Neutrophil (primary cell): ENCODE measurements around the gene CCDC34.

ENCODE experiments used
- H3K27ac ChIP-seq: fragments of 200-600 bp; sonication (generic); 2 replicates; pipeline ENCODE4 v1.5.1; 2016; ENCODE audit warnings: mild to moderate bottlenecking, moderate library complexity
- H3K27me3 ChIP-seq: fragments of 200-600 bp; sonication (generic); 2 replicates; pipeline ENCODE4 v1.6.0; 2016; ENCODE audit warnings: mild to moderate bottlenecking
- H3K36me3 ChIP-seq: fragments of 200-600 bp; sonication (generic); 2 replicates; pipeline ENCODE4 v1.5.1; 2017
- H3K4me1 ChIP-seq, 2 experiments: fragments of 200-600 bp in 1 of 2; sonication (generic) in 1 of 2; 1 replicate in 1 of 2; 2 replicates in 1 of 2; pipeline versions ENCODE4 v1.5.1 to v1.6.1; 2013 to 2016; ENCODE audit warnings: low read depth in 1 of 2, low read length in 1 of 2, mild to moderate bottlenecking in 1 of 2, moderate library complexity in 1 of 2; ENCODE audit not compliant: control insufficient read depth in 1 of 2, insufficient read depth in 1 of 2
- H3K4me3 ChIP-seq, 2 experiments: fragments of 200-600 bp in 1 of 2; sonication (generic) in 1 of 2; 1 replicate in 1 of 2; 2 replicates in 1 of 2; pipeline ENCODE4 v1.5.1; 2013 to 2016; ENCODE audit warnings: low read depth in 1 of 2, low read length in 1 of 2, mild to moderate bottlenecking in 1 of 2, moderate library complexity in 1 of 2
- H3K9me3 ChIP-seq: fragments of 200-600 bp; sonication (generic); 2 replicates; pipeline ENCODE4 v1.5.1; 2016
- TF ChIP-seq, protein P1 (sequence below): fragments of 200-600 bp; sonication (generic); IDR thresholded peaks from 2 replicates; pipeline ENCODE4 v1.5.1; 2016; ENCODE audit warnings: antibody characterized with exemption

Gene CCDC34

DNA sequence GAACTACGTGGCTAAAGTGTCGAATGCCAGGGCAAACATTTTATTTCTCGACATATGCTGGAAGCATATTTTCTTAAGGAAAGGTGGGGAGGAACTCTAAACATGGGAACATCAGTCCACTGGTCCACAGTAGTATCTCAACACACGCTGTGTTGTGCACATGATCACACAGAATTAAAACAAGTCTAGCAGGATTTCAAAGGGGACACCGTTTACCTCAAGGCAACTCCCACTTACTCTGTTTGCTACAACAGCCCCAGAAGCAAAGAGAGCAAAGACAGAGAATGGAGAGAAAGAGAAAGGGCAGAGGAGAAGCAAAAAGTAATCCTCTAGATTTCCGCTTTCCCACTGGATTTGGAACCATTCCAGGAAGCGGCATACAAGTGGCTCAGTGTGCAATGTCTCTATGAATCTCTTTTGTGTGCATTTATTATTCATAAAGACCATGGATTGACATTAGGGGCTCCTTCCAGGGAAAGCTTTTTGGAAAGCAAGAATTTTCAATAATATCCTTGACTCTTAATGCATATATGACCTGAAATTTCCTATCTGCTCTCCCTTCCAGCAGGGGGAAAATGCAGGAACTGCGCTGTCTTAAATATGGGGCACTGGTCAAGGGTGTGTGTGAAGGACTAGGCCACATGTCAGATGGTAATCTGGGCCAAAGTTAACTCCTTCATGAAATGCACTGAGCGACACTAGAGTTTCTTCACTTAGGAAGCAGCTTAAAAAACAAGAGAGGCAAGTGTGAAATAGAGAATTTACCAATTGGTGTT, 34.8 kb upstream of the CCDC34 start:
- no peaks in the 10 kb centered on the region for H3K27me3 ChIP-seq
- H3K36me3 ChIP-seq = no peaks in the 10 kb centered on the region
- H3K4me3 ChIP-seq = no peak overlapping the region
- no peak overlapping the region for H3K27ac ChIP-seq
- no peaks in the 10 kb centered on the region for H3K9me3 ChIP-seq
- H3K4me1 ChIP-seq = no peaks in the 10 kb centered on the region
- TF ChIP-seq, protein P1, sequence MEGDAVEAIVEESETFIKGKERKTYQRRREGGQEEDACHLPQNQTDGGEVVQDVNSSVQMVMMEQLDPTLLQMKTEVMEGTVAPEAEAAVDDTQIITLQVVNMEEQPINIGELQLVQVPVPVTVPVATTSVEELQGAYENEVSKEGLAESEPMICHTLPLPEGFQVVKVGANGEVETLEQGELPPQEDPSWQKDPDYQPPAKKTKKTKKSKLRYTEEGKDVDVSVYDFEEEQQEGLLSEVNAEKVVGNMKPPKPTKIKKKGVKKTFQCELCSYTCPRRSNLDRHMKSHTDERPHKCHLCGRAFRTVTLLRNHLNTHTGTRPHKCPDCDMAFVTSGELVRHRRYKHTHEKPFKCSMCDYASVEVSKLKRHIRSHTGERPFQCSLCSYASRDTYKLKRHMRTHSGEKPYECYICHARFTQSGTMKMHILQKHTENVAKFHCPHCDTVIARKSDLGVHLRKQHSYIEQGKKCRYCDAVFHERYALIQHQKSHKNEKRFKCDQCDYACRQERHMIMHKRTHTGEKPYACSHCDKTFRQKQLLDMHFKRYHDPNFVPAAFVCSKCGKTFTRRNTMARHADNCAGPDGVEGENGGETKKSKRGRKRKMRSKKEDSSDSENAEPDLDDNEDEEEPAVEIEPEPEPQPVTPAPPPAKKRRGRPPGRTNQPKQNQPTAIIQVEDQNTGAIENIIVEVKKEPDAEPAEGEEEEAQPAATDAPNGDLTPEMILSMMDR = no peak

DNA sequence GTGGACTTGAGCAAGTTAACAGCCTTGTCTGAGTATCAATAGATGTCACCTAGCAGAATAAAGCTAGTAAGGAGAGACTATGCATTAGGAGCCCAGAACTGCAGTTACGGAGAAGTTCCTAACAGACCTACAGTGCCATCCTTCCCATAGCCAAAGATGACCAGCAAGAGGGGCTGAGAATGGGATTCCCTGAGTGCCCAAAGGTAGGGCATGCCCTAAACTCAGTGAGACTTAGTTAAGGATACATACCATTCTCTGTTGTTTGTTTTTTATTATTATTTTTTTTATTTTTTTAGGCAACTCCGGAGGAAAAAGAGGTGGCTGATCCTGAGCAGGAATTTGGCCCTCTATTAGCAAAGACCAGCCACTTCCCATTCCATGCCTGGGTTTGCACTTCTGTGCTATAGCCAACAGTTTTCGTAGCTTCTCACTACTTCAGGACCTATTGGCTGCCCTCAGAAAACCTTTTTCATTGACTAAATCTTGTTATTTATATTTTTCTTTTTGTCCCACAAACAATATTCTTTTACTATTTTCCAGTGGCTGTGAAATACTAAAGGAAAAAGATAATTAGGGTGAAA, 33.3 kb upstream of the CCDC34 start:
- no peaks in the 10 kb centered on the region for H3K36me3 ChIP-seq
- H3K4me3 ChIP-seq = no peak overlapping the region
- no peaks in the 10 kb centered on the region for H3K27me3 ChIP-seq
- H3K4me1 ChIP-seq = no peaks in the 10 kb centered on the region
- no peak overlapping the region for H3K27ac ChIP-seq
- no peaks in the 10 kb centered on the region for H3K9me3 ChIP-seq
- TF ChIP-seq, protein P1 = no peak

DNA sequence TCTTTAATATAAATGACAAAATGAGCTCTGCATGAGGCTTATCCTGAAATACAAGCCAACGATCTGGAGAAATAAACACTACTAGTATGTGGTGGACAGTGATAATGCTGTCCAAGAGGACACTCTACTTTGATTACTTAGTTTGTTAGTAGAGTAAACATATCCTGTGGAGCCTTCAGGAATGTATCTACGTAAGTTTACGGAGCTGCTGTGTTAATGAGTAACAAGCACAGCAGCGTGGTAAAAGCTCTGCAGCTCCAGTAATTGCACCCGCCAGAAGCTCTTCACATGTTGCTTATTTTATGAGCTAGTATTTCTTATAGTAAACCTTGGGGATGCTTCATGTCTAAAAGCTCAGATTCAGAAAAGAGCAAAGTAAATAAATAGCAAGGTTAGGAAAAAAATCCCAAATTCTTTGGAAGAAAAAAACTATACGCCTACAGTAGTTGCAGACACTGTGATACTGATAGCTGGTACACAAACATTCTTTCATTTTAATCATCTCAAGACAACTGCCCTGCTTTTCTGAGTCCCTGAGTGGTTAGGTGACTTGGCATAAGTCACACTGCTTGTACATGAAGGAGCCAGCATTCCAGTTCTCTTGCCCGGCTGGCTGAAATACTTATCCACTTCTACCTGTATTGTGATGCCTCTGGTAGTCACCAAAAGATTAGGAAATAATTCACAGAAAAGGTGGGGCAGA, 32.7 kb upstream of the CCDC34 start:
- Histone ChIP-seq H3K36me3 (no peaks in the 10 kb centered on the region), H3K9me3 (no peaks in the 10 kb centered on the region), H3K27me3 (no peaks in the 10 kb centered on the region), H3K4me3 (no peak overlapping the region), H3K4me1 (no peaks in the 10 kb centered on the region), H3K27ac (no peak overlapping the region)
- TF ChIP-seq, protein P1 = no peak

DNA sequence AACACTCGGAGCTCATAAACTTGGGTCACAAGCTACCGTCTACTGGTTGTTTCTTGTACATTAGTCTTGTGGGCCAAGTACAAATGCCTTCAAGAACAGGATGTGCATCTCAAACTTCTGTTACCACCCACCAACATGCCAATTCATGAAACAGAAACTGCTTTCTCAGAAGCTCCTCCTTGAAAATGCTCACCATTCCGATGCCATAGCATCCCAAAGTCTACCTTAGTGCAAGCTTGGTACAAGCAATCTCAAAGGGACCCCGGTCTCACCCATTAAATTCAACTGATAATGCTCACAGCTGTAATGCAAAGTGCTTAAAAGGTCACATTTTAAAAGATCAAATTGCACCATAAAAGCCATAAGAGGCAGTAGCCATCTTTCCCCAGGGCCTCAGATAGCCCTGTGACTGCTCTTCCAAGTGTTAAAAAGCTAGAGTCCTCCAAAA, 31.8 kb upstream of the CCDC34 start:
- no peaks in the 10 kb centered on the region for H3K4me1 ChIP-seq
- H3K9me3 ChIP-seq = no peaks in the 10 kb centered on the region
- no peak overlapping the region for H3K4me3 ChIP-seq
- no peaks in the 10 kb centered on the region for H3K27me3 ChIP-seq
- TF ChIP-seq, protein P1 = no peak
- no peaks in the 10 kb centered on the region for H3K36me3 ChIP-seq
- H3K27ac ChIP-seq = no peak overlapping the region

DNA sequence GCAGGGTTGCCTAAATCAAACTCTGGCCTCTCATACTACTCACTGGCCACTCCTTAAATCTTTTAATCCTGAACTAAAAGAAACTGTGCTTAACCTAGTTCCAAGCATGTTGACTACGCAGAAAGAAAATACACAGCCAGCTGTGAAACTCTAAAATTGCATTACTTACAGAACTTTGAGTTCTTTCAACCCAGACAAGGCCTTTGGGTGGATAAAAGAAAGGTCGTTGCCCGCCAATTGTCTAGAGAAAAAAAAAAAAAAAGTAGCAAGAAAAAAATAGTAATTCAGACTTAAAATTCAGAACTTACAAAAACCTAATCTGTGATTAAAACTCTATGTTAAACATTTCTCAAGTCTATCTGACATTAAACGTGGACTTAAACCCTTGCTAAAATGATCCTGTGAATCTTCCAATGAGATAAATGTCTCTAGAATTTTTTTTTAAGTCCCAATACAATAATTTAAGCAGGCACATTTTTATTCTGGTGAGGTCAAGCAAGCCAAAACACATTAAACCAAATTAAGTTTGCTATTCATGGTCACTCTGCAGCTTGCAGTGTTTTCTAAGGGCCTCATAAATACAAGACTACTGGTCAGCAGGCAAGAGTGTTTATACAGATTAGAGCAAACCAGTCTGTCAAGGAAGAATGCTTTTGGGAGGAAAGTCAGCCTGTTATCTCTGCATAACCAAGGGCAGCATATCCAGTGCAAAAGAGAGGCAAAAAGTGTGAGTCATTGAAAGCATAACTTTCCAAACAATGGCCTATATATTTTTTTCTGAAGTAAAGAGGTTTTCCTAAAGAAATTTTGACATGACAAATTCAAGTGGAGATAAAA, 29.5 kb upstream of the CCDC34 start:
- H3K9me3 ChIP-seq = no peaks in the 10 kb centered on the region
- H3K4me3 ChIP-seq = no peak overlapping the region
- TF ChIP-seq, protein P1 = no peak
- no peaks in the 10 kb centered on the region for H3K27me3 ChIP-seq
- H3K27ac ChIP-seq = no peak overlapping the region
- no peaks in the 10 kb centered on the region for H3K4me1 ChIP-seq
- no peaks in the 10 kb centered on the region for H3K36me3 ChIP-seq
